ENCODE data around the gene RNF214.
"Not testable (repeated sequence)": the region's sequence is repeated elsewhere in the genome, so short reads cannot be mapped to it uniquely, and the experiment has no call there.

The RNF214 gene

GRCh38 chr11:117315285-117316196 lies 83.1 kb downstream of the RNF214 start:
- no peaks in the 10 kb centered on the region for H3K9me3 Mint-ChIP-seq (ENCODE audit: low read depth)
- H3K36me3 Mint-ChIP-seq = no peaks in the 10 kb centered on the region
- peaks cover 13% of the 10 kb centered on the region for H3K4me1 Mint-ChIP-seq (ENCODE audit: low read depth)
- H3K4me3 Mint-ChIP-seq = peak overlapping the region; percentile 86
- H3K27me3 Mint-ChIP-seq = peaks cover 17% of the 10 kb centered on the region
- H3K27ac Mint-ChIP-seq = no peak overlapping the region

DNA sequence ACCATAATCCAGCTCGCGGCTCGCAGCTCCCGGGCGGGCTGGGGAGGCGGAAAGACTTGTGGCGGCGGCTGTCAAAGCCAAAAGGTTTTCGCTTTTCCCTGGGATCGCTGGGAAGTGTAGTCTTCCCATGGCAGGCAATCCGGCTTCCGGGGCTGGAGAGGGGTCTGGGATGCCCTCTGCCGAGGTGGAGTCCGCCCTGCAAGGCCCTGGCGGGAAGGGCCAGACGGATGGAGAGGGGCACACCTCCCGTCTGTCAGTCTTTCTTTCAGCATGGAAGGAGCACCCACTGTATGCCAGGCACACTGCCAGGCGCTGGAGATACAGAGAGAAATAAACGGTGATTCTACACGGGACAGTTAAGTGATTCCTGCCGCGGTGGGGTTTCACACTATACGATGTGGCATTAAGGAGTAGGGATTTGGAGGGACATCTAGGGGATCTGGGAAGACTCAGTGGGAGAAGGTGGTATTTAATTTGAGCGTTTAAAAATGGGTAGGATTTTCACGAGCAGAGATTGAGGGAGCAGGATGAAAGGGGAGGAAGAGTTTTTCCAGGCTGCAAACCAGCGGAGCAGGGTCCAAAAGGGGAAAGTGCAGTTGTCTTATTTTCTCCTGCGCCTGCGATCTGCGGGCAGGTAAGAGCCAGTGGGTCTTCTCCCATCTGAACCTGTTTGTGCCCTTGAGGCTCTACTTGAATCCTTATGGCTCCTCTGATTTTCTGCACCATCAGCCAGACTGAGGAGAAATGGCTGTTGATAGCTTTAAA lies 83.9 kb downstream of the RNF214 start, which contains the start of gene BACE1:
Gene BACE1 (minus strand): TSS at position 60 of the 765 bp plus-strand sequence. CDS start 461 bp downstream, outside the sequence.
- Mint-ChIP-seq H3K4me3 (peak within 1 kb of the TSS; percentile 86), H3K9me3 (ENCODE audit: low read depth) (no peaks in the 10 kb centered on the region), H3K27me3 (peaks cover 14% of the 10 kb centered on the region), H3K27ac (no peak within 1 kb of the TSS), H3K4me1 (ENCODE audit: low read depth) (peaks cover 13% of the 10 kb centered on the region), H3K36me3 (no peaks in the 10 kb centered on the region)

DNA sequence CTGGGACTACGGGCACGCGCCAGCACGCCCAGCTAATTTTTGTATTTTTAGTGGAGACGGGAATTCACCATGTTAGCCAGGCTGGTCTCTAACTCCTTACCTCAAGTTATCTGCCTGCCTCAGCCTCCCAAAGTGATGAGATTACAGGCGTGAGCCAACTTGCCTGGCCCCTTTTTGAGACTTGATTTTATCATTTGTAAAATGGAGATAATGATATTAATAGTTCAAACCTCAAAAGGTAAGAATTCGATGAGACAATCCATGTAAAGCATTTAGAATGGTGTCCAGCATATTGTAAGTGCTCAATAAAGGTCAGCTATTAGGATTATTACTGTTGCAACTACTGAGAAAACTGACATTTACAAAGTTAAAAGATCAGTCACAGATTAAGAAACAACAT lies 86.3 kb downstream of the RNF214 start:
- Mint-ChIP-seq H3K27ac (no peak overlapping the region), H3K4me3 (no peak overlapping the region), H3K4me1 (ENCODE audit: low read depth) (peaks cover 13% of the 10 kb centered on the region), H3K9me3 (ENCODE audit: low read depth) (no peaks in the 10 kb centered on the region), H3K27me3 (peaks cover 14% of the 10 kb centered on the region), H3K36me3 (peaks cover 2% of the 10 kb centered on the region)

- no peak overlapping the region for H3K27ac Mint-ChIP-seq
- no peaks in the 10 kb centered on the region for H3K9me3 Mint-ChIP-seq (ENCODE audit: low read depth)
- peaks cover 2% of the 10 kb centered on the region for H3K36me3 Mint-ChIP-seq
- peaks cover 13% of the 10 kb centered on the region for H3K4me1 Mint-ChIP-seq (ENCODE audit: low read depth)
- peaks cover 13% of the 10 kb centered on the region for H3K27me3 Mint-ChIP-seq
- H3K4me3 Mint-ChIP-seq = no peak overlapping the region
Measured at GRCh38 chr11:117319214-117319840, 86.9 kb downstream of the RNF214 start.

GRCh38 chr11:117327255-117327566 lies 94.7 kb downstream of the RNF214 start:
- H3K27ac Mint-ChIP-seq; H3K4me1 Mint-ChIP-seq (ENCODE audit: low read depth); H3K27me3 Mint-ChIP-seq; H3K4me3 Mint-ChIP-seq; H3K9me3 Mint-ChIP-seq (ENCODE audit: low read depth); H3K36me3 Mint-ChIP-seq: not testable (repeated sequence)

DNA sequence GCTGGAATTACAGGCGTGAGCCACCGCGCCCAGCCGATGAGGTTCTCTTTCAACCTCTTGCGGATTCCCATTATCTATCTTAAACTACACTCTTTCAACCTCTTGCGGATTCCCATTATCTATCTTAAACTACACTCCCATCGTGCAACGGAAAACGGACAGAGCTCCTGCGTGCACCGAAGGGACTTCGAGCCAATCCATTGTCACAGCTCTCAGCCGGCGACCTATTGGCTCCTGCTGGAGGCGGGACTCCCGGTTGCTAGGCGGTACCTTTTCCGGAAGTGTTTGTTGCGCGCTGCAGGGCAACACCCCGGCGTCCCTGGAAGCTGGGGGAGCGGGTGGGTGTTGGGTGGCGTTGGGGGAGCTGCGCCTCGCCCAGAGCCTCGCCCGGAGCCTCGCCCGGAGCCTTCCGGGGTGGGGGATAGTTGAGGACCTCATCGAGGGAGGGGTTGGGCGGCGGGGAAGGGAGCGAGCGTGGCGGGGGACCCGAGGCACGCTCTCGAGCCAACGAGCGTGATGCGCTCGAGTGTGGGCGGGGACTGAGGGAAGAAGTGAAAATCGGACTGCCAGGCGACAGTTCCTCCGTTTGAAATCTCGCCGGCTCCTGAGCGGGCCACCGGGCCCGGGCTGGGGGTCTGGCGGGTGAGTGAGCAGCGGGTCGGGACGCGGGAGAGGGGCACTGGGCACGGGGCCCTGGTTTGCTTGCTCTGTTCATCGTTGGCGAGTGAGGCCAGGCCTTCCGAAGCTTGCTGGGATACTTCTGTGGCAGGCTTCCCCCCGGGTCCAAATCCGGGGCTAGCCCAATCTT lies 95.3 kb downstream of the RNF214 start, which contains the start of gene CEP164:
Gene CEP164 (plus strand): TSS at position 288 of the 808 bp plus-strand sequence. CDS start 10,733 bp downstream, outside the sequence.
- peaks cover 1% of the 10 kb centered on the region for H3K27me3 Mint-ChIP-seq
- no peak within 1 kb of the TSS for H3K27ac Mint-ChIP-seq
- no peaks in the 10 kb centered on the region for H3K9me3 Mint-ChIP-seq (ENCODE audit: low read depth)

GRCh38 chr11:117328375-117329010 lies 96.0 kb downstream of the RNF214 start:
- no peak overlapping the region for H3K27ac Mint-ChIP-seq
- peaks cover 1% of the 10 kb centered on the region for H3K27me3 Mint-ChIP-seq
- H3K36me3 Mint-ChIP-seq = peaks cover 2% of the 10 kb centered on the region
- no peaks in the 10 kb centered on the region for H3K9me3 Mint-ChIP-seq (ENCODE audit: low read depth)
- H3K4me1 Mint-ChIP-seq (ENCODE audit: low read depth) = peaks cover 7% of the 10 kb centered on the region
- no peak overlapping the region for H3K4me3 Mint-ChIP-seq

More for the DNA sequence above, 95.3 kb downstream of the RNF214 start, which contains the start of gene CEP164:
- peaks cover 7% of the 10 kb centered on the region for H3K4me1 Mint-ChIP-seq (ENCODE audit: low read depth)
- peaks cover 4% of the 10 kb centered on the region for H3K36me3 Mint-ChIP-seq
- H3K4me3 Mint-ChIP-seq = no peak within 1 kb of the TSS

- peaks cover 2% of the 10 kb centered on the region for H3K36me3 Mint-ChIP-seq
- H3K4me1 Mint-ChIP-seq (ENCODE audit: low read depth) = peaks cover 9% of the 10 kb centered on the region
- H3K9me3 Mint-ChIP-seq (ENCODE audit: low read depth) = no peaks in the 10 kb centered on the region
- H3K27me3 Mint-ChIP-seq = no peaks in the 10 kb centered on the region
- no peak overlapping the region for H3K4me3 Mint-ChIP-seq
- no peak overlapping the region for H3K27ac Mint-ChIP-seq
Measured at GRCh38 chr11:117332843-117333242, 100.4 kb downstream of the RNF214 start.

DNA sequence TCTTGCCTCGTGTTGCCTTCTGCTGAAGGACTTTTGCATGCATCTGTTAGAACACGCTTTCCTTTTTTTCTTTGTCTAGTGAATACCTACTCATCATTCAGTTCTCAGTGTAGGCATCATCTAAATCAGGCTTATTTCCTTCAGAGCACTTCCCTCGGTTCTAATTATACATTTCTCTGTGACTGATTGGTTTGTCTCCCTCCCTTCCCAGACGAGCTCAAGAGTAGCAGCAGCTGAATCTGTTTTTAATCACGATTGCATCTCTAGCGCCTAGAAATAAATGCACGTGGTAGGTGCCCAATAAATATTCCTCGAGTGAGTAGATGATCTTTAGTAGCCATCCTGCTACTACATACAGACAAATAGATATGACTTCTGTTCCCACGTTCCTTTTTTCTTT lies 101.4 kb downstream of the RNF214 start:
- no peaks in the 10 kb centered on the region for H3K9me3 Mint-ChIP-seq (ENCODE audit: low read depth)
- H3K27ac Mint-ChIP-seq = no peak overlapping the region
- peaks cover 2% of the 10 kb centered on the region for H3K36me3 Mint-ChIP-seq
- H3K4me3 Mint-ChIP-seq = no peak overlapping the region
- H3K27me3 Mint-ChIP-seq = no peaks in the 10 kb centered on the region
- H3K4me1 Mint-ChIP-seq (ENCODE audit: low read depth) = peaks cover 9% of the 10 kb centered on the region

GRCh38 chr11:117334896-117335295 lies 102.4 kb downstream of the RNF214 start:
- Mint-ChIP-seq H3K4me3 (no peak overlapping the region), H3K27ac (no peak overlapping the region), H3K36me3 (peaks cover 5% of the 10 kb centered on the region), H3K27me3 (no peaks in the 10 kb centered on the region), H3K9me3 (ENCODE audit: low read depth) (no peaks in the 10 kb centered on the region), H3K4me1 (ENCODE audit: low read depth) (peaks cover 7% of the 10 kb centered on the region)

GRCh38 chr11:117335399-117335798 lies 102.9 kb downstream of the RNF214 start:
- Mint-ChIP-seq H3K36me3 (peaks cover 5% of the 10 kb centered on the region), H3K27ac (peak overlapping the region; percentile 8), H3K4me1 (ENCODE audit: low read depth) (peaks cover 4% of the 10 kb centered on the region), H3K9me3 (ENCODE audit: low read depth) (no peaks in the 10 kb centered on the region), H3K27me3 (no peaks in the 10 kb centered on the region), H3K4me3 (no peak overlapping the region)
